Trophoblast cell (in vitro differentiated cells and primary cell): ENCODE measurements around the gene NFE2L2.
A peak's percentile ranks its signal among the peaks of the same experiment; 100 is the strongest.

ENCODE experiments used
- DNase-seq, 2 donors: peaks; one replicate each; pipeline ENCODE4 v3.0.0-alpha.2; 2016
- H2AFZ ChIP-seq: 2 replicates; pipeline ENCODE4 v1.6.1; 2013; ENCODE audit warnings: low read length, moderate library complexity, mild to moderate bottlenecking; ENCODE audit not compliant: insufficient read depth, poor library complexity
- H2AK5ac ChIP-seq: 2 replicates; pipeline ENCODE4 v1.6.1; 2013; ENCODE audit warnings: mild to moderate bottlenecking, low read length
- H2BK120ac ChIP-seq: 2 replicates; pipeline ENCODE4 v1.6.1; 2013; ENCODE audit warnings: low read length, mild to moderate bottlenecking, moderate library complexity; ENCODE audit not compliant: insufficient read depth, poor library complexity
- H2BK12ac ChIP-seq: 2 replicates; pipeline ENCODE4 v1.6.1; 2013; ENCODE audit warnings: mild to moderate bottlenecking, low read length, moderate library complexity
- H2BK5ac ChIP-seq: 2 replicates; pipeline ENCODE4 v1.6.1; 2013; ENCODE audit warnings: low read length, low read depth, moderate library complexity, mild to moderate bottlenecking; ENCODE audit not compliant: poor library complexity
- H3K14ac ChIP-seq: 2 replicates; pipeline ENCODE4 v1.6.1; 2013; ENCODE audit warnings: mild to moderate bottlenecking, low read length
- H3K18ac ChIP-seq: 2 replicates; pipeline ENCODE4 v1.6.1; 2013; ENCODE audit warnings: mild to moderate bottlenecking, low read length
- H3K23ac ChIP-seq: 2 replicates; pipeline ENCODE4 v1.6.1; 2013; ENCODE audit warnings: low read length
- H3K27ac ChIP-seq: 2 replicates; pipeline ENCODE4 v1.5.1; 2013; ENCODE audit warnings: low read depth, mild to moderate bottlenecking, inconsistent platforms, low read length, moderate library complexity
- H3K27me3 ChIP-seq: 2 replicates; pipeline ENCODE4 v1.6.1; 2013; ENCODE audit warnings: inconsistent platforms, mild to moderate bottlenecking, low read length, moderate library complexity; ENCODE audit not compliant: insufficient read depth
- H3K36me3 ChIP-seq, 2 experiments: 1 replicate in 1 of 2; 2 replicates in 1 of 2; pipeline ENCODE4 v1.6.1; 2013; ENCODE audit warnings: low read length in 2 of 2, mild to moderate bottlenecking in 2 of 2, moderate library complexity in 1 of 2; ENCODE audit not compliant: insufficient read depth in 2 of 2, control insufficient read depth in 1 of 2
- H3K4ac ChIP-seq: 2 replicates; pipeline ENCODE4 v1.6.1; 2013; ENCODE audit warnings: low read depth, mild to moderate bottlenecking, low read length, moderate library complexity
- H3K4me1 ChIP-seq, 2 experiments: 1 replicate in 1 of 2; 2 replicates in 1 of 2; pipeline ENCODE4 v1.6.1; 2013; ENCODE audit warnings: low read length in 2 of 2, mild to moderate bottlenecking in 2 of 2, moderate library complexity in 1 of 2; ENCODE audit not compliant: insufficient read depth in 2 of 2, control insufficient read depth in 1 of 2
- H3K4me2 ChIP-seq: 2 replicates; pipeline ENCODE4 v1.6.1; 2013; ENCODE audit warnings: inconsistent platforms, mild to moderate bottlenecking, low read length, moderate library complexity
- H3K4me3 ChIP-seq: 2 replicates; pipeline ENCODE4 v1.5.1; 2013; ENCODE audit warnings: mild to moderate bottlenecking, low read depth, low read length, inconsistent platforms
- H3K79me1 ChIP-seq: one replicate; pipeline ENCODE4 v1.6.1; 2013; ENCODE audit warnings: low read length
- H3K79me2 ChIP-seq: 2 replicates; pipeline ENCODE4 v1.6.1; 2013; ENCODE audit warnings: low read length, mild to moderate bottlenecking; ENCODE audit not compliant: control insufficient read depth, insufficient read depth, poor library complexity
- H3K9ac ChIP-seq: 2 replicates; pipeline ENCODE4 v1.6.1; 2013; ENCODE audit warnings: mild to moderate bottlenecking, low read length
- H3K9me3 ChIP-seq: 2 replicates; pipeline ENCODE4 v1.6.1; 2013; ENCODE audit warnings: low read depth, mild to moderate bottlenecking, control low read depth, inconsistent platforms, low read length; ENCODE audit not compliant: insufficient read depth
- H4K12ac ChIP-seq: 2 replicates; pipeline ENCODE4 v1.6.1; 2013; ENCODE audit warnings: low read depth, mild to moderate bottlenecking, low read length, moderate library complexity
- H4K8ac ChIP-seq: 2 replicates; pipeline ENCODE4 v1.6.1; 2013; ENCODE audit warnings: low read depth, mild to moderate bottlenecking, low read length, moderate library complexity
- H4K91ac ChIP-seq: one replicate; pipeline ENCODE4 v1.6.1; 2013; ENCODE audit warnings: low read depth, mild to moderate bottlenecking, low read length, moderate library complexity
- WGBS: extraction: QIAGEN DNeasy Blood & Tissue Kit; methylation state at CpG from one replicate; pipeline ENCODE4 v1.1.7; 2013; ENCODE audit warnings: missing lambda C conversion rate; ENCODE audit not compliant: insufficient read length, insufficient coverage; ENCODE audit errors: extremely low coverage; 5-methylcytosine and 5-hydroxymethylcytosine counted together

The NFE2L2 gene

DNA sequence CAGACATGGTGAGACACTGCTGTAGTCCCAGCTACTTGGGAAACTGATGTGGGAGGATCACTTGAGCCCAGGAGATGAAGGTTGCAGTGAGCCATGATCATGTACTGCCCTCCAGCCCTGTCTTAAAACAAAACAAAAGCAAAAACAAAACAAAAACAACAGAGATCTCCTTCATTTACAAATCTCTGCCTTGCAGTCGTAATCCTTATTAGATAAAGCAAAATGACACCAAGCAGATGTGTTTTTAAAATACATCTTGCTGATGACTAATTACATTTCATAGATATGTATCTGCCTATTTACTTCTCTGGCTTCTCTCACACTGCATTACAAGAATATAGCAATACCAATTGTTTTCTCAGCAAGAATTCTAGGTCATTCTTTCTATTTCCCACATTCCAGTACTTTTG, 22.8 kb downstream of the NFE2L2 start:
- H3K4me2 ChIP-seq = peak overlapping the region; percentile 39
- H3K27ac ChIP-seq = peak overlapping the region; percentile 98
- H4K8ac ChIP-seq = peak overlapping the region; percentile 77
- no CpG with 5 or more reads among the region's 1 CpG for WGBS
- no peak overlapping the region for H3K4me3 ChIP-seq
- H4K12ac ChIP-seq = no peak overlapping the region
- H3K4me1 ChIP-seq = peaks cover 19 to 27% of the 10 kb centered on the region in 2 experiments
- peaks cover 0 to 2% of the 10 kb centered on the region in 2 experiments for H3K36me3 ChIP-seq
- H2BK5ac ChIP-seq = peak overlapping the region; percentile 90
- H2BK120ac ChIP-seq = peak overlapping the region; percentile 90
- peaks cover 26% of the 10 kb centered on the region for H3K79me2 ChIP-seq
- H4K91ac ChIP-seq = peak overlapping the region; percentile 81
- DNase-seq = peak in 1 of 2 donors; percentile 74
- peak overlapping the region; percentile 78 for H2AK5ac ChIP-seq
- peaks cover 20% of the 10 kb centered on the region for H3K79me1 ChIP-seq
- peak overlapping the region; percentile 86 for H2BK12ac ChIP-seq
- peak overlapping the region; percentile 89 for H3K4ac ChIP-seq
- no peaks in the 10 kb centered on the region for H3K9me3 ChIP-seq
- no peak overlapping the region for H3K18ac ChIP-seq
- H3K27me3 ChIP-seq = no peaks in the 10 kb centered on the region
- no peak overlapping the region for H2AFZ ChIP-seq
- H3K23ac ChIP-seq = no peak overlapping the region
- peak overlapping the region; percentile 57 for H3K14ac ChIP-seq
- no peak overlapping the region for H3K9ac ChIP-seq

GRCh38 chr2:177239932-177240630, 24.4 kb downstream of the NFE2L2 start:
- Histone ChIP-seq H3K79me2 (peaks cover 31% of the 10 kb centered on the region), H3K27ac (no peak overlapping the region), H2BK120ac (no peak overlapping the region), H2BK5ac (no peak overlapping the region), H4K91ac (no peak overlapping the region), H4K12ac (no peak overlapping the region), H3K79me1 (peaks cover 17% of the 10 kb centered on the region), H3K36me3 (peaks cover 5 to 7% of the 10 kb centered on the region in 2 experiments), H2BK12ac (no peak overlapping the region), H3K4ac (peak overlapping the region; percentile 86), H3K14ac (no peak overlapping the region), H3K4me2 (no peak overlapping the region), H2AK5ac (no peak overlapping the region), H2AFZ (peak overlapping the region; percentile 0), H3K27me3 (no peaks in the 10 kb centered on the region), H3K18ac (peak overlapping the region; percentile 35), H3K9ac (no peak overlapping the region), H4K8ac (no peak overlapping the region), H3K23ac (no peak overlapping the region), H3K4me1 (peaks cover 16 to 22% of the 10 kb centered on the region in 2 experiments), H3K9me3 (no peaks in the 10 kb centered on the region), H3K4me3 (no peak overlapping the region)
- DNase-seq = peak in 1 of 2 donors; percentile 37
- no CpG with 5 or more reads among the region's 5 CpGs for WGBS

DNA sequence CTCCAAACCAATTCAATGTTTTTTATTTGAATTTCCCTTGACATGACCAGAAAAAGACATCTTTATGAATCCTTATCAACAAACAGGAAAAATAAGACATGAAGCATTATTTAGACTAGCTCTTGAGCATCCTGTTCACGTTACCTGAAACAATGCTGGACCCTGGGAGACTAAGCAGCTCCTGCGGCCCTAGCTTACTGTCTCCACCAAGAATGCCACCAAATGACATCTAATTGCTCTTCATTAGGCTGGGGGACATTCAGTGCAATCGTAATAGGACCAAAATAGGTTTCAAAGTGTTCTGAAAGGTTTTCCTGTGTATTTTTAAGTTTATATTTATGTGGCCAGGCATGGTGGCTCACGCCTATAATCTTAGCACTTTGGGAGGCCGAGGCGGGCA, 25.5 kb downstream of the NFE2L2 start:
- Histone ChIP-seq H3K4ac (peak overlapping the region; percentile 72), H3K9ac (no peak overlapping the region), H2AK5ac (no peak overlapping the region), H3K79me1 (peaks cover 13% of the 10 kb centered on the region), H3K27me3 (no peaks in the 10 kb centered on the region), H4K91ac (no peak overlapping the region), H2BK12ac (no peak overlapping the region), H4K8ac (no peak overlapping the region), H3K14ac (no peak overlapping the region), H3K36me3 (peaks cover 5 to 8% of the 10 kb centered on the region in 2 experiments), H3K18ac (no peak overlapping the region), H2AFZ (no peak overlapping the region), H3K23ac (no peak overlapping the region), H3K4me2 (no peak overlapping the region), H4K12ac (no peak overlapping the region), H2BK5ac (no peak overlapping the region), H3K27ac (no peak overlapping the region), H3K4me3 (no peak overlapping the region), H3K4me1 (peaks cover 14 to 18% of the 10 kb centered on the region in 2 experiments), H3K79me2 (peaks cover 27% of the 10 kb centered on the region), H2BK120ac (no peak overlapping the region), H3K9me3 (no peaks in the 10 kb centered on the region)
- WGBS = no CpG with 5 or more reads among the region's 6 CpGs
- DNase-seq = no peak

DNA sequence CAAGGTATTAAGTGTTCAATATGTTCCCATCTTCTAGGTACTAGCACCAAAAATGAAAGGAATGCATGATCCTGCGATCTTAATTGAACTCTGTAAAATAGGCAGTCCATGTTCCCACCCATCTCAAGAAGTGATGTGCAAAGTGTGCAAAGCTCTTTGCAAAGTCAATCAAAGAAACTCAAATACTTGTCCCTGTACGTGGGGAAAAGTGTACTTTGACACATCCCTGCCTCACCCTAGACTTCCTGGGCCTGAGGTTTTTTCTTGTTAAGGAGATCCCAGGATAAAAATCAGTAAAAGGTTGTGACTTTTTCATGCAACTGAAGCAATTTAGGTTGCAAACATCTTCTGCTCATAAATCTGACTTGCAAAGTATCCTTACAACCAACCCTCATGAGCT, 26.6 kb downstream of the NFE2L2 start:
- Histone ChIP-seq H3K9me3 (no peaks in the 10 kb centered on the region), H2AK5ac (no peak overlapping the region), H3K36me3 (peaks cover 5 to 8% of the 10 kb centered on the region in 2 experiments), H3K79me2 (peaks cover 25% of the 10 kb centered on the region), H3K27ac (no peak overlapping the region), H2BK5ac (no peak overlapping the region), H4K8ac (no peak overlapping the region), H4K12ac (no peak overlapping the region), H4K91ac (no peak overlapping the region), H3K9ac (no peak overlapping the region), H3K4me1 (peaks cover 9 to 10% of the 10 kb centered on the region in 2 experiments), H3K4me2 (no peak overlapping the region), H2BK120ac (no peak overlapping the region), H3K14ac (no peak overlapping the region), H3K23ac (no peak overlapping the region), H2AFZ (no peak overlapping the region), H3K4me3 (no peak overlapping the region), H3K79me1 (peaks cover 7% of the 10 kb centered on the region), H2BK12ac (no peak overlapping the region), H3K4ac (peak overlapping the region; percentile 86), H3K27me3 (no peaks in the 10 kb centered on the region), H3K18ac (no peak overlapping the region)
- WGBS = no CpG with 5 or more reads among the region's 2 CpGs
- DNase-seq = no peak
